Limb (tissue), 2 donors: ENCODE data around the gene KXD1.
"Not testable (repeated sequence)": the region's sequence is repeated elsewhere in the genome, so short reads cannot be mapped to it uniquely, and the experiment has no call there.

ENCODE experiments used
- DNase-seq, 2 donors: peaks; one replicate each; pipeline ENCODE4 v3.0.0-alpha.2; 2016; ENCODE audit errors: extremely low spot score in 2 of 2

KXD1 gene

GRCh38 chr19:18533058-18533457 lies 24.6 kb upstream of the KXD1 start:
- no peak for DNase-seq

- DNase-seq, result no peak
These were observed 21.2 kb upstream of the KXD1 start for GRCh38 chr19:18536475-18536874.

- DNase-seq, result no peak
These were observed 20.2 kb upstream of the KXD1 start for GRCh38 chr19:18537431-18537830.

- no peak for DNase-seq
These were observed 19.6 kb upstream of the KXD1 start for GRCh38 chr19:18538115-18538514.

GRCh38 chr19:18539372-18539771 lies 18.3 kb upstream of the KXD1 start:
- DNase-seq, result no peak

- not testable (repeated sequence) for DNase-seq
These were observed 17.5 kb upstream of the KXD1 start for GRCh38 chr19:18540200-18540599.

- DNase-seq, result no peak
These were observed 16.2 kb upstream of the KXD1 start for GRCh38 chr19:18541258-18541991.

GRCh38 chr19:18541992-18542940 lies 15.4 kb upstream of the KXD1 start:
- no peak for DNase-seq

GRCh38 chr19:18542941-18543813 lies 14.5 kb upstream of the KXD1 start, which contains the start of gene FKBP8:
Gene FKBP8 (minus strand): TSS chr19:18543573. CDS start chr19:18541970, 1,603 bp downstream.
- DNase-seq, result peak; percentile 96 to 97

- DNase-seq, result no peak
These were observed 13.7 kb upstream of the KXD1 start for GRCh38 chr19:18543814-18544475.

GRCh38 chr19:18551631-18552030 lies 6.0 kb upstream of the KXD1 start:
- DNase-seq, result no peak

GRCh38 chr19:18558202-18558555 lies 509 bp downstream of the KXD1 start:
- no peak for DNase-seq

GRCh38 chr19:18558604-18559003 lies 934 bp downstream of the KXD1 start:
- no peak for DNase-seq

GRCh38 chr19:18559685-18560084 lies 2.0 kb downstream of the KXD1 start:
- DNase-seq, result no peak

- DNase-seq, result peak in 1 of 2 donors; percentile 25
These were observed 4.4 kb downstream of the KXD1 start for GRCh38 chr19:18562086-18562485.

GRCh38 chr19:18566953-18567352 lies 9.3 kb downstream of the KXD1 start:
- no peak for DNase-seq

- DNase-seq, result no peak
These were observed 10.7 kb downstream of the KXD1 start for GRCh38 chr19:18568367-18568766.

- peak; percentile 96 to 99 for DNase-seq
These were observed 14.1 kb downstream of the KXD1 start, which contains the start of gene UBA52 for GRCh38 chr19:18571564-18572344. Gene UBA52 (plus strand): TSS chr19:18571857. CDS start chr19:18573301, 1,444 bp downstream.

GRCh38 chr19:18574691-18575291 lies 17.1 kb downstream of the KXD1 start:
- no peak for DNase-seq

GRCh38 chr19:18576383-18576782 lies 18.7 kb downstream of the KXD1 start:
- DNase-seq, result no peak
